Smooth muscle cell (in vitro differentiated cells): Measurements from ENCODE around the gene DPP10. TPM values are rescaled to one million over a fixed set of nuclear protein-coding genes. Genes with fewer than 3 reads are reported as not detected.

Source experiments
- DNase-seq: peaks from one replicate; lab custom pipeline; 2025; ENCODE audit not compliant: unreplicated experiment; lab: John Stamatoyannopoulos, UW
- H2AFZ ChIP-seq: fragments of 200-600 bp; sonication (generic); 2 replicates; pipeline ENCODE4 v1.6.0; 2016; ENCODE audit warnings: antibody characterized with exemption, low read depth, mild to moderate bottlenecking
- H3F3A ChIP-seq: fragments of 200-600 bp; sonication (generic); 2 replicates; pipeline ENCODE4 v1.6.0; 2017; ENCODE audit warnings: antibody characterized with exemption, low read depth
- H3K27ac ChIP-seq: fragments of 200-600 bp; sonication (generic); 2 replicates; pipeline ENCODE4 v1.5.1; 2016; ENCODE audit warnings: low read depth, mild to moderate bottlenecking
- H3K27me3 ChIP-seq: fragments of 200-600 bp; sonication (generic); 2 replicates; pipeline ENCODE4 v1.6.1; 2016; ENCODE audit warnings: low read depth, mild to moderate bottlenecking
- H3K36me3 ChIP-seq: fragments of 200-600 bp; sonication (generic); 2 replicates; pipeline ENCODE4 v1.5.1; 2016; ENCODE audit warnings: low read depth
- H3K4me1 ChIP-seq: fragments of 200-600 bp; sonication (generic); 2 replicates; pipeline ENCODE4 v1.5.1; 2016; ENCODE audit warnings: low read depth
- H3K4me2 ChIP-seq: fragments of 200-600 bp; sonication (generic); 2 replicates; pipeline ENCODE4 v1.6.0; 2016; ENCODE audit warnings: mild to moderate bottlenecking
- H3K4me3 ChIP-seq: fragments of 200-600 bp; sonication (generic); 2 replicates; pipeline ENCODE4 v1.5.1; 2016; ENCODE audit warnings: mild to moderate bottlenecking
- H3K79me2 ChIP-seq: fragments of 200-600 bp; sonication (generic); 2 replicates; pipeline ENCODE4 v1.6.0; 2016; ENCODE audit warnings: low read depth, mild to moderate bottlenecking
- H3K9ac ChIP-seq: fragments of 200-600 bp; sonication (generic); 2 replicates; pipeline ENCODE4 v1.6.0; 2016; ENCODE audit warnings: low read depth
- H3K9me3 ChIP-seq: fragments of 200-600 bp; sonication (generic); replicated peaks from 2 replicates; pipeline ENCODE4 v1.5.1; 2016; ENCODE audit warnings: low read depth
- H4K20me1 ChIP-seq: fragments of 200-600 bp; sonication (generic); 2 replicates; pipeline ENCODE4 v1.6.0; 2016; ENCODE audit warnings: low read depth
- WGBS: methylation state at CpG from one replicate; pipeline ENCODE4 v1.1.7; 2016; ENCODE audit warnings: low lambda C conversion rate; 5-methylcytosine and 5-hydroxymethylcytosine counted together
- polyA plus RNA-seq: library from polyadenylated mRNA; unstranded; fragments of >200 nt; fragmentation: Nextera tagmentation; extraction: Ambion mirVana; gene quantifications from 2 replicates; pipeline ENCODE4 v1.2.1, GENCODE V29; 2016
- total RNA-seq: library from RNA; depleted of rRNA; stranded (reverse); fragments of >200 nt; gene quantifications from 2 replicates; pipeline ENCODE4 v1.2.3, GENCODE V29; 2014
- TF ChIP-seq, protein P1 (sequence below): fragments of 200-600 bp; sonication (generic); IDR thresholded peaks from 2 replicates; pipeline ENCODE4 v1.5.1; 2017; ENCODE audit warnings: borderline replicate concordance, mild to moderate bottlenecking, antibody characterized with exemption; ENCODE audit not compliant: insufficient read depth, poor library complexity, severe bottlenecking

The DPP10 gene
- total and polyA plus RNA-seq, 2 experiments from 2014 or later: 3.6 TPM; not detected in 1

DNA sequence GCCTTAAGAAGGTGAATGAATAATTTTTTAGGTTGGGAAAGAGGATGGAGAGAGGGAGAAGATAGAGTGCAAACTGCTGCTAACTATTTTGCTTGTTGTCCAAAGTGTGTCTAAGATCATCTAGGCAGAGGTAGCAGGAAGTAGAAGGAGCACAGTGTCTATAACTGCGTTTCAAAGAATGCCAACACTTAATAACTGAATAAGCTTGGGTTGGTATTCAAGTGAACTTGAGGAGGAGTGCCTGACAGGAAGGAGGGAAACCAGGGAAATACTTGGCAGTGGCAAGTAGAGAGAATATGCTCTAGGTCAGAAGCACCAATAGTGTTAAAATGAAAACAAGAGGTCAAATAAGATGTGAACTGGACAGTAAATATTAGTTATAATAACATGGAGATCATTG lies 155.9 kb downstream of the DPP10 start:
- Histone ChIP-seq H3K27ac (no peak overlapping the region), H3K4me2 (no peak overlapping the region), H3K36me3 (no peaks in the 10 kb centered on the region), H3F3A (no peaks in the 10 kb centered on the region), H3K4me3 (no peak overlapping the region), H3K9ac (no peak overlapping the region), H4K20me1 (no peaks in the 10 kb centered on the region), H2AFZ (no peak overlapping the region), H3K27me3 (peaks cover 22% of the 10 kb centered on the region), H3K4me1 (no peaks in the 10 kb centered on the region), H3K79me2 (no peaks in the 10 kb centered on the region), H3K9me3 (no peaks in the 10 kb centered on the region)
- TF ChIP-seq, protein P1, sequence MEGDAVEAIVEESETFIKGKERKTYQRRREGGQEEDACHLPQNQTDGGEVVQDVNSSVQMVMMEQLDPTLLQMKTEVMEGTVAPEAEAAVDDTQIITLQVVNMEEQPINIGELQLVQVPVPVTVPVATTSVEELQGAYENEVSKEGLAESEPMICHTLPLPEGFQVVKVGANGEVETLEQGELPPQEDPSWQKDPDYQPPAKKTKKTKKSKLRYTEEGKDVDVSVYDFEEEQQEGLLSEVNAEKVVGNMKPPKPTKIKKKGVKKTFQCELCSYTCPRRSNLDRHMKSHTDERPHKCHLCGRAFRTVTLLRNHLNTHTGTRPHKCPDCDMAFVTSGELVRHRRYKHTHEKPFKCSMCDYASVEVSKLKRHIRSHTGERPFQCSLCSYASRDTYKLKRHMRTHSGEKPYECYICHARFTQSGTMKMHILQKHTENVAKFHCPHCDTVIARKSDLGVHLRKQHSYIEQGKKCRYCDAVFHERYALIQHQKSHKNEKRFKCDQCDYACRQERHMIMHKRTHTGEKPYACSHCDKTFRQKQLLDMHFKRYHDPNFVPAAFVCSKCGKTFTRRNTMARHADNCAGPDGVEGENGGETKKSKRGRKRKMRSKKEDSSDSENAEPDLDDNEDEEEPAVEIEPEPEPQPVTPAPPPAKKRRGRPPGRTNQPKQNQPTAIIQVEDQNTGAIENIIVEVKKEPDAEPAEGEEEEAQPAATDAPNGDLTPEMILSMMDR: no peak
- no peak for DNase-seq
- WGBS: 82% methylated on average over 1 of the region's 1 CpG

GRCh38 chr2:114609203-114609602 lies 166.8 kb downstream of the DPP10 start:
- Histone ChIP-seq H3K36me3 (no peaks in the 10 kb centered on the region), H3K4me3 (no peak overlapping the region), H2AFZ (no peak overlapping the region), H4K20me1 (no peaks in the 10 kb centered on the region), H3K79me2 (no peaks in the 10 kb centered on the region), H3K4me2 (no peak overlapping the region), H3K27me3 (peaks cover 20% of the 10 kb centered on the region), H3K27ac (no peak overlapping the region), H3K9ac (no peak overlapping the region), H3F3A (no peaks in the 10 kb centered on the region), H3K4me1 (no peaks in the 10 kb centered on the region), H3K9me3 (no peaks in the 10 kb centered on the region)
- no peak for DNase-seq
- 72% methylated on average over 4 of the region's 4 CpGs for WGBS
- TF ChIP-seq, protein P1: no peak

DNA sequence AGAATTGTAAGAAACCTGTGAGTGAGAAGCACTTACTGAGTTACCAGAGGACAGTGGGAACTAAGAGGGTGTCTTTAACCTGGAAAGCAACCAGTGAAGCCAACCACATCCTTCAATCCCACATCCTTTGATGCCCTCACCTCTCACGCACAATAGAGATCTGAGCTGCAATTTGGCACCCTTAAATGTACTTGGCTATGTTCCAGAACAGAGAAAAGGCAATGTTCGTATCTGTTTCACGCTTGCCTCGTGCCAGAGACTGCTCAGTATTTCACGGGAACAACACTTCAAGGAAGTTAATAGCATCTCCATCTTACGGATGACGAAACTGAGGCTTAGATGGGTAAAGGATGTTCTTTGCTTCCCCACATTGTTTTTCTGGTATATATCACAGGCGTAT lies 167.4 kb downstream of the DPP10 start:
- Histone ChIP-seq H2AFZ (no peak overlapping the region), H4K20me1 (no peaks in the 10 kb centered on the region), H3F3A (no peaks in the 10 kb centered on the region), H3K79me2 (no peaks in the 10 kb centered on the region), H3K4me3 (no peak overlapping the region), H3K4me2 (no peak overlapping the region), H3K9me3 (no peaks in the 10 kb centered on the region), H3K9ac (no peak overlapping the region), H3K27me3 (peaks cover 20% of the 10 kb centered on the region), H3K36me3 (no peaks in the 10 kb centered on the region), H3K4me1 (no peaks in the 10 kb centered on the region), H3K27ac (no peak overlapping the region)
- TF ChIP-seq, protein P1: no peak
- DNase-seq: no peak
- 89% methylated on average over 8 of the region's 8 CpGs for WGBS

DNA sequence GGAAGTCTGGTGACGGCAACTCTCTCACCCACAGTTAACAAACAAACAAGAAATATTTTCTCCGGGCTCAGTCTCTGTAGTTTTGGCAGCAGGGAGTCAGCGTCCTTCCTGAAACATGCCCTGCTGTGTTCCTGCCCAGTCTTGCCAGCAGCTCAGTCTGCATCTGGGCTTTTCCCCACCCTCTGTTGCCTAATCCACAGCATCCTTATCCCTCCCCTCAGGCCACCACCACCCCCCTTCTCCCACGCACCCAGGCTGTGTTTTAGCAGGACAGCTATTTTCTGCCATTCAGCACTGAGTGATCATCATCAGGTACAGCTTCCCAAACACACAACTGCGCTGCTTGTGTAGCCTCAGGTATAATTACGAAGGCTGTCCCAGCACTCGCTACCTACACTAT lies 168.2 kb downstream of the DPP10 start:
- no peak for DNase-seq
- Histone ChIP-seq H3F3A (no peaks in the 10 kb centered on the region), H3K27ac (no peak overlapping the region), H3K36me3 (no peaks in the 10 kb centered on the region), H3K9ac (no peak overlapping the region), H3K9me3 (no peaks in the 10 kb centered on the region), H3K27me3 (peaks cover 13% of the 10 kb centered on the region), H2AFZ (no peak overlapping the region), H3K4me3 (no peak overlapping the region), H3K4me1 (no peaks in the 10 kb centered on the region), H3K4me2 (no peak overlapping the region), H4K20me1 (no peaks in the 10 kb centered on the region), H3K79me2 (no peaks in the 10 kb centered on the region)
- 53% methylated on average over 7 of the region's 7 CpGs for whole genome bisulfite sequencing
- TF ChIP-seq, protein P1: no peak
